NCI-H1048 (cell line): ENCODE data around the gene LIMCH1.

Experiments used
- DNase-seq: peaks from one replicate; lab custom pipeline; 2025; lab: John Stamatoyannopoulos, UW

Gene LIMCH1

DNA sequence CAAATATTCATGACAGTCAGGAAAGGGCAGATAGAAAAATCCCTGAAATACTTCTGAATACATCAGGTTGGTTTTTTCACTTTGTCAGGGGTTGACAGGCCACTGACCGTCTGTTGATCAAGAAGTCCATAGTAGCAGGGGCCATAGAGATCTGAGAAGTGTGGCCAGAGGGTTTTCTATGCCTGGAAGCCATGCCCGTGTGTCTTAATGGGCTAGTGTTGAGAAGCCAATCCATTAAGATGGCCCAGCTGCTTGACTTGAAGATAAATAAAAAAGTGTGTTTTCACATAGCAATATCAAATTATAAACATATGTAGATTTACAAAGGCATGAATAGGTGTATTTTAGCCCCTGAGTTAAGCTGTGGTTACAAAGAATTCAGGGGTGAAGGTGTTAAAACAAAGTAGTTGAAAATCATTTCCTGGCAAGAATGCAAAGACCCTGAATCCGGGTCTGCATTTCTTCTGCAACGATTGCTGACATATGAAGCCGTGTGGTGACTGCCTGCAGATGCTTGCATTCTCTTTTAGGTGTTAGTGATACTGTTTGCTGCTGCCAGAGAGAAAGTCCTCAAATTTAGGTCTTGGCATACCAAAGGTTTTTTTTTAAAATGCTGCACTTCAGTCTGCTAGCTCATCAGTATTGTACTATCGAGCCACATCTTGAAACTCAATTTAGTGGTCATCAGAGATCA is 9.3 kb upstream of the LIMCH1 start:
- no peak for DNase-seq

DNA sequence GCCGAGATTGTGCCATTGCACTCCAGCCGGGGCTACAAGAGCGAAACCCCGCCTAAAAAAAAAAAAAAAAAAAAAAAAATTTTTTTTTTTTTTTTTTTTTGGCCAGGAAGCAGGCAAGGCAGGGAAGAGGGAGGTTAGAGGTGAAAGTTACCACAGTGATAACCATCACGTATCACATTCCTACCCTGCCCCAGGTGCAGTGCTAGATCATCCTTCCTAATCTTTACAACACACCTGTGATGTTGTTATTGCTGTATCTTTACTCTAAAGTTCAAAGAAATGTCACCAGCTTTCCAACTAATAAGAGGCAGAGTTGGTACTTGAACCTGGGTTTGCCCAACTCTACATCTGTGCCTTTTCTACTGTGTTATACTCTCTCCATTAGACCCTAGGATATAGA is 7.2 kb upstream of the LIMCH1 start:
- DNase-seq: no peak

DNA sequence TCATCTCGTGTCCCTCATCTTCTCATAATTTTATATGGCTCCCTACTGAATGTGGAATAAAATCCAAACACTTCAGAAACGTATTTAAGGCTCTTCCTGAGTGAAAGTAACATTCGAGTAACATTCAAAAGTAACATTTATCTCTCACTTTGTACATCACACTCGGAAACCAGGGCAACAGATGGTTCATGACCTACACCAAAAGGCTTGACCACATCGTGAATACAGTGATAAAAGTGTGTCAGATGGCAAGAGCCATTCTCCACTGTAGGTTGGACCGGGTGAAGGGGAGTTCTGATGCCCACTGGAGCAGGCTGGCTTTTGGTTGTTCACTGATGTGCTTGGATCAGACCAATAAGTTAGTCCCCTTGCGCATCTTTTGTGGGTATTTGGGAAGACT is 5.6 kb upstream of the LIMCH1 start:
- no peak for DNase-seq

DNA sequence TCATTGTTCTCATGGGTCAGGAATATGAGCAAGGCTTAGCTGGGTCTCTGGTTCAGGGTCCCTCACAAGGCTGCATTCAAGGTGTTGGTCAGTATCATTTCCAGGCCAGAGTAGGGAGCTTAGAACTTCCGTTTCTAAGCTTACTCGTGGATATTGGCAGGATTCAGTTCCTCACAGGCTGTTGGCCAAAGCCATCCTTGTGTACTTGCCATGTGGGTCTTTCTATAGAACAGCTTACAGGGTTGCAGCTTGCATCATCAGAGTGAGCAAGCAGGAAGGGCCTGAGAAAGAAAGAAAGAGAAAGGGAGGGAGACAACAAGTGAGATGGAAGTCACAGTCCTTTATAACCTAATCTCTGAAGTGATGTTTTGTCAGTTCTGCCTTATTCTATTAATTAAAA is 5.1 kb upstream of the LIMCH1 start:
- no peak for DNase-seq

DNA sequence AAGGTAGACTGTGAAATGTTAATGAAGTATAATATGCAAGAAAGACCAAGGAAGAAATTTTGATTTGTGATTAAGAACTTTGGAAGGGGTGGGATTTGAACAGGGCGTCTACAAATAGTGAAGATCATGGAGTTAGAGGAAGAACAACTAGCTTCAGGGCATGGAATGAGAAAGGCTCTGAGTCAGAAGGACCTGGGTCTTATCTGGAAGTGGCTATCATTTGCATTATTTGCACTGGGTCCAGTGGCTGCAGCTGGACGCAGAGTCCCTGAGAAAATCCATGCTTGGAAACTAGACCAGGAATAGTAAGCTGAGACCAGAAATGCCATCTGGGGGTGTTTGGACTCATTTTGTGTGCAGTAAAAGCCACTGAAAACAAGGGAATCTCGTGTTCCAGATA is 4.3 kb upstream of the LIMCH1 start:
- DNase-seq: no peak

DNA sequence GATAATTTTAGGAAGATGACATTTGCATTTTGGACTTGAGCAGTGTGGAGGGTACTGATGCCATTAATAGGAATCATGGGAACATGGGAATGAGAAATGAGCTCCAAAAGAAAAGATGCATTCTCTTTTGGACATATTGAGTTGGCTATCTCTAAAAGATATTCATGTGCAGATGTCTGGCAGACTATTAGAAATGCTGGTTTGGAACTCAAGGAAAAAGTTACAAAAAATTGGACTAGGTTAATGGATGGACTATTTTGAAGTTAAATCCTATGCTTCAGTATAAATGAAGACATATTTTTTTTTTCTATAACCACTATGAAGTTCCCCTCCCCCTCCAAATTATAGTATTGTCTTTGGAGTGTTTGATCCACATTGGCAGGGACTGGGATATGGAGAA is 3.6 kb upstream of the LIMCH1 start:
- DNase-seq: no peak

DNA sequence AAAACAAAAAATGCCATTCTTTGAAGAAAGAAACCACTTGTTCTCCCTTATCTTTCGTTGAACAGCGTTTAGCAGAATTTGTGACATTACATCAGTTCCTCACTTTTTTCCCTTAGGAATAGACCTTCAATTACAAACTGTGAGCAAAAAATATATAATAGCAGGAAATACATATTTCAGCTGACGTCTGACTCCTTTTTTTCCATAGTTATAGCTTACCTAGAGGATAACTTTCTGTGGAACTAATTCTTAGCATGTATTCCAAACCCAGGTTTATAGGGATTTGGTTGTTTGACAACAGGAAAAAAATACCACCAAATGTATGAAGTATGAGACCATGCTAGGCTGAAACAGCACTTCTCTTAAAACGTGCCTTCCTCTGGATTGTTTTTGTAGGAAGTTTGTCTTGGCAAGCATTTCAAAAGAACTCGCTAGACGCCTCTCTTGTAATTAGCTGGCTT is 2.0 kb upstream of the LIMCH1 start:
- DNase-seq: no peak

DNA sequence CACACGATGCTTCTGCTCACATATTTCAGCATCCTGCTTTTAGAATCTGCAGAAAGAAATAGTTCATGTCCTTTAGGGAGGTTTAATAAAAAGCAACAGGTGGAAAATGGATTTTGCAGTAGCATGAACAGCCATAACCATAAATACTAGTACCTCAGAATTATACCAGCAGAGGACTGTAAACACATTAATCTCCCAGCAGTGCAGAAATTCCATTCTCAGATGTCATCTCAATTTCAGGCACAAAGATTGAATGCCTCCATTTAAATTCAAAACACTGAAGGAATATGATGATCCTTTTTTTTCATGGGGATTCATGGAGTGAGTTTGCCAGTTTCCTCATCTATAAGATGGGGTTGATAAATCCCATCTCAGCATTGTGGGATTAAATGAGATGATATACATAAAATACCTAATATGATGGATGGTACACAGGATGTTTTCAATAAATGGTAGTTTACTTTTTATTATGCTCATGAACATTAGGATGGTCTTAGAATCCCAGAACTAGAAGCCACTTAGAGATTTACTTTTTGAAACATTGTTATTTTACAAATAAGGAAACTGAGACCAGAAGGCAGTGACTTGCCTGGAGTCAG is 566 bp upstream of the LIMCH1 start:
- no peak for DNase-seq

DNA sequence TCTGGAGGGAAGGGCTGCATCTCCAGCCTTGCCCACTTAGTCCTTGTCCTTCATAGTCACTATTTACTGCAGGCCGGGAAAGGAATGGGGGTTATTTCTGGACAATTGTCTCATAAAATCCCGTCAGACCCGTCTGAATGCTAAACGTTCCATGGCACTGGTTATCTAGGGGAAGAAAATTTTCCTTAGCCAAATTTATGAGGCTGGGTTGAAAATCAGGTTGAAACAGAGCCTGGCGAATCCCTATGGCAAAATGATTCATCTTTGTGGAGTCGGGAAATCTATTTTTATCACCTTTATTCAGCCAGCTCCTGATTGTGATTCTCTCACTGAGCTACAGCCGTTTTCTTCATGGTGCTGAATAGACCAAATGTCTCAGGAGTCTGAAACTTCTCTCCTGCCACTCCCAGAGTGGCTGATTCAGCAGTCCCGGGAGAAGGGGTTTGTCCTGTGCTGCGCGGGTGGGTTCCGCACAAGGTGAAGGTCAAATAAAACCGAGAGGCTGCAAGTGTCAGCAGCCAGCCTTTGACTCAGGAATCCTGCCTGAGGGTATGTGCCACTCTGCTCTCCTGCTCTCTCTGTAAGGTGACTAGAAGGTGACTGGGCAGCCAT is 1.0 kb downstream of the LIMCH1 start:
- DNase-seq: no peak

DNA sequence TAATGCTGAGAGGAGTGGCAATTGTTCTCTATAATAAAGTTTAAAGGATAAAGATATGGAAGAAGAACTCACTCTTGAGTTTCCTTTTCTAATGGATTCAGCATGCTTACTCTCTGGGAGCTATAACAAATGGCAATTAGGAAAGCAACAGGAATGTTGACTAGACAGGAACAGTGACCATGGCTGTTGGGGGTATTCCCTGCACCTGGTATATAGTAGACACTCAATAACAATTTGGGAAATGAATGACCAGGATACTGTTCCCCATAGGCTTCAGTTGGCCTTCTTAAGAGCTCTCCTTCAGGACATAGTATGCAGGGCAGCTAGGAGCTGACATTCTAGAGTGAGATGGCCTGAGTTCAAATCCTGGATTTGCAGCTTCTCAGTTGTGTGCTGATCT is 1.8 kb downstream of the LIMCH1 start:
- no peak for DNase-seq

DNA sequence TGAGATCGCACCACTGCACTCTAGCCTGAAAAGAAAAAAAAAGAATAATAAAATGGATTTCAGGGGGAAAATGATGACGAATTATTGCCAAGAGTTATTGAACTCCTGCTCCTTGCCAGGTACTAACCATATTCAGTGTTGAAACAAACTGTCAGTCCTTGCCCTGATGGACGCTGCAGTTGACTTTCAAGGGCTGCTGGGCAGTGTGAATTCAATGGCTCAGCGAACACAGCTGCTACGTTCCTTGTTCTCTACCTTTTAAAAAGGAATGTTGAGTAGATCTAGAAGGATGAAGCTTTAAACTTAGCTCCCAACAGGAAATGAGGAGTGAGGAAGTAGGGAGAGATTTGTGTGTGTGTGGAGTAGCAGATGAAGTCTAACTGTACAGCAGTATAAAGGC is 2.7 kb downstream of the LIMCH1 start:
- DNase-seq: no peak

DNA sequence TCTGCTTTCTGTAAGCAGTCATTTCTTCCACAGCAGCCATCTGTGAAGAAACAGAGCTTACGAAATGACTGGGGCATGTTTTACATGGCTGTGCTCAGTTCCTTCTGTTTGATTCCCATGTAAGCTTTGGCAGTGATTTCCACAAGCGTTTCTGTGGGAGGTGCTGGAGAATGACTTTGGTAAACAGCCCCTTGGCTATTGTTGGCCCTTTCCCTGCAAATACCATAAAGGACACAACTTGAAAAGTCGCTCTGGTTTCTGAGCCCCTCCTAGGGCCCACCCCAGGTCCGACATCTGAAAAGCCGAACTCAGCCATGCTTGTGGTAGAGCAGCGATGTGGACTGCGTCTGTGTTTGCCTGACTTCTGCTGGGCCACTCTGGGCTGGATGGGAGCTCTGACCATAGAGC is 3.7 kb downstream of the LIMCH1 start:
- DNase-seq: no peak

DNA sequence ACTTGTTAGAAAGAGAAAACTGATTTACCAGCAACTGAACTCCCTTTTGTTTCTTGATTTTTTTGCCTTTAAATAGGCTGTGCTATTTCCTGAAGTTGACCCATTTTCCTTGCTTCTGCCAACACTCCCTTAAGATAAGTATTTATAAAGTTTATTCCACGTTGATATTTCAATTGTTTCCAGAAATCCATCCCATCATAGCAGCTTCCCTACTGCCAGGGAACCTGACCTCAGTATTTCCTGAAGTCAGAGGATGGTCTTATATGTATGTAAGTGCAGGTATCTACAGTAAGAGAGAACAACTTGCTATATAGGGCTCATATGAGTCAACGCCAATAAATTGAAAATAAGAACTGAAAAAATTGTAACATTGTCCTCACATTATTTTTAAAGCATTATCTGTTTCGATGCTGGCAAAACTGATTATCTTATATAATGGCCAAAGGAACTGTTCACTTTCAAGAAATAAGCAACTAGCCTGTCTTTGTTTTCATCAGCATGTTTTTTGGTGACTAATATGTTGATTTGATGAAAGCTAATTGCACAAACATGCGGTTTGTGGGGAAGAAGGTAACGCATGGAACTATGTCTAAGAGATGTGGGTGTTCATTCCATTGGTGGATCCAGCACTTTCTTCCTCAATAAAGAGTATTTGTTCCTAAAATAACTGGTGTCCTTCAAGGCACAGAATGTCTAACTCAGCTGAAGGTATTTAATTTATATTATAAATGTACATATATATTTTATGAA is 4.7 kb downstream of the LIMCH1 start:
- DNase-seq: no peak

DNA sequence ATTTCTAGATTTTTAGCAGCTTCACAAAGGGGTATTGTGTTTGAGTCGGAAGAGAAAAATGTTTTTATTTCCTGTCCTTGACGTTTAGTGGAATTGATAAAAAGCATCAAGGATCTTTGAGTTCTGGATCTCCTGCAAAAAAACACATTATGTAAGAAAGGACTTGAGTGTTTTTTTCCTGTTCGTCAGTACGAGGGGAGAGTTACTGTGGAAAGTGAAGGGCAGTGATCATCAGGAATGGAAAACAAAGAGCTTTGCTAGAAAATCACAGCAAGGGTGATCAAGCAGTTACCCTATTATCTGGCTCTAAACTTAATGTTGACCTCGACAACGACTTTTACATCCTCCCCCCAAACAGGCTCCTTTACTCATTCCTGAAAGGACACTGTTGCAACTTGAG is 7.3 kb downstream of the LIMCH1 start:
- DNase-seq: no peak

DNA sequence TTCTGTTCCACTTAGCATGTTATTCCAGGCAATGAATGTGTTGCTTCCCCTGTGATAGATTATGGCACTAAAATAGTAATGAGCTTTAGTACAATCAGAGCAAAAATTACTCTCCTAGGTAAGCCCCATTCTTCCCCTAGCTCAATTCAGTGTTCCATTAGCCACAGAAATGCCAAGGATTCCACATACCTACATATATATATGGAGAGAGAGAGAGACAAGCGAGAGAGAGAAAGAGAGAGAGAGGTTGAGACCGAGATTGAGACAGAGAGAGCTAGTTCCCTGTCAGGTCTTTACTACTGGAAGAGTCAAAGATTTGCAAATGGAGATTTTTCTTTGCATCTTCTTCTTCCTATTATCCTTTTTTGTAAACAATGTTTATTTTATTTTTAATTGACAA is 8.7 kb downstream of the LIMCH1 start:
- DNase-seq: no peak

DNA sequence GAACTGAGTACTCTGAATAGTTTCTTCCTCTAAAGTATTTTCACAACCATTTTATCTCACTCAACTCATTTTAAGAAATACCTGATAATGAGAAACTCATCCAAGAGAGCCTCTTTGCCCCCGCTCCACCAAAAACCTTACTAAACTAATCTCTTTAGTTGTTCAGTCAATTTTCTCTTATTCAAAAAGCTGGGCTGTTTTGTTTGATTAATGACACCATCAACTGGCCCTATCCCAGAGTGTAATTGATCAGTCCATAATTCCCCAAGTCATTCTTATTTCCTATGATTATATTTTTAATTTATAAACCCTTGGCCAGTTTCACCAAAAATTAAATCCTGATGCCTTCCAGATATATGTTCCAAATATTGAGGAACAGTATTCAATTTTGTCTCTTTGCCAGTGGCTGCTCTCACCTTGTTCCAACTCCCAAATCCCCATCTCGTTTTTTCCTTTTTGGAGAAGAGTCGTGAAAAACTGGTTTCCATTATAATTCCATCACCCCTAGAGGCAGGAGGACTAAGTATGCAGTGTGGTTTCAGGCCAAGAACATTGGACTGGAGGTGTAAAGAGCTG is 10.4 kb downstream of the LIMCH1 start:
- no peak for DNase-seq

DNA sequence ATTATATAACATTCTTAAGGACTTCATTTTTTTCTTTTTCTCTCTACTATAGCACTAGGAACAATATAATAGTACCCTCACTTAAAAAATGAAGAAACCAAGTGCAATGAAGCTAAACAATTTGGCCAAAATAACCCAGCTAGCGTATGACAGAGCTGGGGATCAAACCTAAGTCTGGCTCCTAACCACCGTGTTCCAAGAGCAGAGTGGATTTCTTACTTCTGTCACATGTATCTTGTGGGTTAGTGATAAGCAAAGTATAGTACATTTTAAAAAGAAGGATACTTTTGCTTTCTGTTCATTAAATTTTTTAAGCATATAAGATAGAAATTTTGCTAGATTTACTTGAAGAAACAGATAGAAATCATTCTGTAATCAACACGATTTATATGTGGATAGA is 11.5 kb downstream of the LIMCH1 start:
- no peak for DNase-seq

DNA sequence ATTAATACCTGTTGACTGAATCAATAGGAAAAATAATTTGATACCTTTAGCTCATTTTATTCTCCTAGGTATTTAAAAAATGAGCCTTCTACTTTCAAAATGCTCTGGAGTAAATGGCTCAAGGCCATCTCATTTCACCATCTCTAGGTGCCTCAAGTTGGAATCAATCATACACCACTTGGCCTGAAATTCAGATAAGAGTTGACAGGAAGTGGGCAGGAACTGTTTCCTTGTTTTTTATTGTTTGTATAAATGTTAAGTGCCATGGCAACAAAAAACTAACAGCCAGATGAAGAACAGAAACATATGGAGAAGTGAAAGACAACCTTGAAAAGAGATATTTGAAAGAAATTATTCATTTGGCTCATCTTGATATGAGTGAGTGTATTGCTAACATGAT is 12.4 kb downstream of the LIMCH1 start:
- no peak for DNase-seq

DNA sequence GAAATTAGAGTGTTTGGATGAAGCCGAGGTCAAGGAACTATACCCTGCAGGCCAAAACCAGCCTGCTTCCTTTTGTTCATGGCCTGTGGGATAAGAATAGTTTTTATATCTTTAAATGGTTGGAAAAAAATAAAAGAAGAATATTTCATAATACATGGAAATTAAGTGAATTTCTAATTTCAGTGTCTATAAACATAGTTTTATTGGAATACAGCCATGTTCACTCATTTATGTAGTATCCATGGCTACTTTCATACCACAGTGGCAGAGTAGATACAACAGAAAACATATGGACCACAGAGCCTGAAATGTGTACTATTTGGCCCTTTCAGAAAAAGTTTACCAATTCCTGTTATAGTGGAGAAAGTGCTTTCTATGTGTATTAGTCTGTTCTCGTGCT is 13.6 kb downstream of the LIMCH1 start:
- no peak for DNase-seq

DNA sequence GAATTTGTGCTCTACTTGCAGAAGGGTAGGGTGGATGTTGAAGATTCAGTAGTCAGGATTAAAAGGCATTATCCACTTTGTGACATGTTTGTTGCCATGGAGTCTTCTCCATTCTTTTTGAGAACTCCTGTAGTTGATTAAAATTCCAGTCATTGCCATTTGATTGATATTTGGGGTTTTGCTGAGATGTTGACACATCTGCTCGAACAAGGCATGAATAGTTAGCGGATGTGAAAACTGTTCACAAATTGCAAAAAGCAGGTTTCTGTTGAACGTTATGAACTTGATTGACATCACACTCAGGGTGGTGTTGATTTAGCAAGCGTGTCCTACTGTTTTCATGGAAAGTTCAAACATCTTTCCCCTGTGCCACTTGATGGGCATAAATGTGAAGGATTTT is 16.9 kb downstream of the LIMCH1 start:
- DNase-seq: no peak

DNA sequence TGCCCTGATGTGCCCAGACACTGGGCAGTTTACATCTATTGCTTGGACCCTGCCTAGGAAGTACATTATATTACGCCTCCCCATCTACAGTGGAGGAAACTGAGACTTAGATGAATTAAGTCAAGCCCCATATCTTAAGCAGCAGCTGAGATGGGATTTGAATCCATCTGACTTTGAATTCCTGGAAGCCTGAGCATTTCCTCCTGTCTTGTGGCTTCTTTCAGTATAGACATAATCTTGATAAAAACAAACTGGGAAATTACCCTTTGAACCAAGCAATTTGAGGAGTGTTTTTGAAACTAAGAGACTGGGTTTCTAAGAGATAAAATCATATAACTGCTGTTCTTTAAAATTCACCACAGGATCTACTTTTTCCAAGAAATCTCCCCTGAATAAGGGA is 18.6 kb downstream of the LIMCH1 start:
- no peak for DNase-seq

DNA sequence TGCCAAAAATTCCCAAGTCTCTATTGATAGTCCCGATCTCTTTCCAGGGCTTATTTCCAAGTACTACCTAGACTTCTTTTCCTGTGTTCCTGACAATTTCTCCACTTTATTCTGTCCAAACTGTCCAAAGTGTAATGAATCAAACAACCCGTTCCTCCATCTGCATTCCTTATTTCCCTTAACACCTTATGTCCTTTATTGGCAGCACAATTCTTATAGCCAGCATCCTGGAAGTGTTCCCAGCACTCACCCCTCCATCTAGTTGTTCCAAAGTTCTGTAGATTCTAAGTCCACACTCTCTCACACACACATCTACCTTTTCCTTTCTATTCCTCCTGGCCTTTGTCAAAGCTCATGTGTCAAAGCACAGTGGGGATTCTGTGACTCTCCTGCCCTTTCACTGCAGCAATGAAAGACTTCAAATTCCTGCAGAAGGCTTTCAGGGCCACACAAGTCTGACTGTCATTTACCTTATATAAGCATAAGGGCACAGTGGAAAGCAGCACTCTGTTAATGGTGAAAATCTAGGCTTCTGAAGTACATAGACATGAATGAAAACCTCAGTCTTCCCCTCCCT is 22.1 kb downstream of the LIMCH1 start:
- no peak for DNase-seq
